ENCODE measurements around the gene PCYT1B. TPM values are rescaled to one million over a fixed set of nuclear protein-coding genes. Genes with fewer than 3 reads are reported as not detected.
A peak's percentile ranks its signal among the peaks of the same experiment; 100 is the strongest.

PCYT1B gene
- polyA plus RNA-seq (2013, experiment 1 of 2): 14.5 TPM
- 15.5 TPM for polyA plus RNA-seq (2013, experiment 2 of 2)

DNA sequence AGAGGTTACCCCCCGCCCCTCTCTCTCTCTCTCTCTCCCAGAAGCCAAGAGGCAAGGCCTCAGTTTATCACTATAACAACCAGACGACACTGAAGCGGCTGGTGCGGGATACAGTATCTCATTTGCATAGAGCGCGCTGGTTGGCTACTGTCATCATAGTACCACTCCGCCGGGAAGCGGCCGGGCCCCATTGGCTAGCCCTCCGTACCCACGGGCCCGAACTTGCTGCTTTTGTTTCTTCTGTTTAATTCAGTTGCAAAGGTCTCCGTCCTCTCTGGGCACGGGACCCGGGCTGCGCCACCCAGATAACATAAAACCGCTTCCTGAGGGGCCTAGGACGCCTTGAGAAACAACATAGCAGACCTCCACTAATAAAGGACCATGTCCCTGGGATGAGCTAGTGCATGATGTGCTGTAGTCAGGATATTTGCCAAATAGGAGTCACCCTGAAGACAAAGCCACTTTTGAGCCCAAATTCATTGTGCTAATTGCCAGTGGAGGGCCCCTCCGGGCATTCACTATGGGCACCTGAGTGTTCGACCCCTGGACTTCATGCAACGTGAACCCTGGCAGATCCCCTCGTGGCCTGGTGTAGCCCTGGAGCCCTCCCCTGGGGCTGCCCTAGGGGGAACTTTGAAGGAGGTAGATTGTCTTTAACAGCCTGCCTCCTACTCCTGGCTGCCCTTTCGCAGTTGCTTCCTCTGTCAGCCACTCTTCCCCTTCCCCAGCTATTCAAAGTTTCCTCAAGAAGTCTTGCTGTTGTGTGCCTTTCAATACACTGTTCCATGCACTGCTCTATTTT lies at the start of gene PCYT1B:
Gene PCYT1B (minus strand): TSS at position 91 of the 802 bp plus-strand sequence. CDS start 242 bp downstream, outside the sequence.
- Histone ChIP-seq H3K9ac (ENCODE audit: low read depth, low read length) (peak within 1 kb of the TSS; percentile 91), H3K27ac (ENCODE audit: low read depth, low read length) (peak within 1 kb of the TSS; percentile 97), H3K36me3 (ENCODE audit: insufficient read depth, low read length) (peaks cover 4% of the 10 kb centered on the region; the same call in 1 of the 2 replicates), H3K27me3 (ENCODE audit: insufficient read depth, low read length) (no peaks in the 10 kb centered on the region), H3K4me1 (ENCODE audit: insufficient read depth, low read length) (peaks cover 13% of the 10 kb centered on the region), H3K4me3 (ENCODE audit: low read length) (peak within 1 kb of the TSS; percentile 80), H3K9me3 (ENCODE audit: insufficient read depth, low read depth, low read length) (no peaks in the 10 kb centered on the region)
- WGBS: 1% methylated on average over 24 of the region's 24 CpGs

DNA sequence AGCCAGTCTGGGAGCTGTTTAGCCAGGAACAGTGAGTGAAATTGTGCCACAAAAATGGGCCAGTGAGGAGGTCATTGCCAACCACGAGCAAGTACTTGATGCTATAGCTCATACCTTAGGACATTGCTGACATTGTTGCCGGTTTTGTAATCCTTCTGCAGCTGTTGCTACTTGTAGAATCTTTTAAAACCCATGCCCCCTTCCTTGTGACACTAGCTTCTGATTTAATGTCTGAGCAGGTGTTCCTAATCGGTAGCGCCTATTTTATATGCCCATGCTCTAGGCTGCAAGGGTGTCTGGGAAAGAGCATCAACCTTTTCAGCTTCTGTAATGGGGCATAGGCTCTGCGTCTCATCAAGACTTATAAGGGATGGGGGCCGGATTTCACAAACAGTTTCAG lies 49.1 kb upstream of the PCYT1B start:
- H3K9me3 ChIP-seq (ENCODE audit: insufficient read depth, low read depth, low read length): no peaks in the 10 kb centered on the region
- peaks cover 25% of the 10 kb centered on the region for H3K36me3 ChIP-seq (ENCODE audit: insufficient read depth, low read length)
- H3K27me3 ChIP-seq (ENCODE audit: insufficient read depth, low read length): no peaks in the 10 kb centered on the region
- H3K4me1 ChIP-seq (ENCODE audit: insufficient read depth, low read length): peaks cover 16% of the 10 kb centered on the region
- 82% methylated on average over 6 of the region's 6 CpGs for WGBS
- H3K4me3 ChIP-seq (ENCODE audit: low read length): no peak overlapping the region
- no peak overlapping the region for H3K9ac ChIP-seq (ENCODE audit: low read depth, low read length)
- no peak overlapping the region for H3K27ac ChIP-seq (ENCODE audit: low read depth, low read length)

DNA sequence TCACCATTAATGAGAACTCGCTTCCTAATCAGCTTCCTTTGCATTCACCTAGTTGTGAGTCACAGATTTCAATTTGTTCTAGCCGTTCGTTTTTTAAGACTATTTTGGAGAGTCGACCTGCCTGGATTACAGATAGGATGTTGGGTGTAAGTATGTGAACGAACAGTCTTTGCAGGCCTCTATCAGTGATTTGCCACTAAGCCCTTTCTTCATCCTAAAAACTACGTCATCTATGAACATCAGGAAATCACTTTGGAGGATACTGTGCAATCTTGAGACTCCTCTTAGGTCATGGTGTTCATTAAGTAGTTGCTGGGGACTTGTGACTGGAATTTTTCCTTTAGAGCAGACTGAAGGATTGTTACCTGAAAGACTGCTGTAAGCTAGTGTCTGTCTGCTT lies 47.7 kb upstream of the PCYT1B start:
- H3K36me3 ChIP-seq (ENCODE audit: insufficient read depth, low read length): peaks cover 11% of the 10 kb centered on the region
- peaks cover 16% of the 10 kb centered on the region for H3K4me1 ChIP-seq (ENCODE audit: insufficient read depth, low read length)
- H3K4me3 ChIP-seq (ENCODE audit: low read length): peak overlapping the region; percentile 89
- no peak overlapping the region for H3K27ac ChIP-seq (ENCODE audit: low read depth, low read length)
- H3K27me3 ChIP-seq (ENCODE audit: insufficient read depth, low read length): no peaks in the 10 kb centered on the region
- 66% methylated on average over 5 of the region's 6 CpGs for WGBS
- no peaks in the 10 kb centered on the region for H3K9me3 ChIP-seq (ENCODE audit: insufficient read depth, low read depth, low read length)
- H3K9ac ChIP-seq (ENCODE audit: low read depth, low read length): peak overlapping the region; percentile 93; the same call in 1 of the 2 replicates

DNA sequence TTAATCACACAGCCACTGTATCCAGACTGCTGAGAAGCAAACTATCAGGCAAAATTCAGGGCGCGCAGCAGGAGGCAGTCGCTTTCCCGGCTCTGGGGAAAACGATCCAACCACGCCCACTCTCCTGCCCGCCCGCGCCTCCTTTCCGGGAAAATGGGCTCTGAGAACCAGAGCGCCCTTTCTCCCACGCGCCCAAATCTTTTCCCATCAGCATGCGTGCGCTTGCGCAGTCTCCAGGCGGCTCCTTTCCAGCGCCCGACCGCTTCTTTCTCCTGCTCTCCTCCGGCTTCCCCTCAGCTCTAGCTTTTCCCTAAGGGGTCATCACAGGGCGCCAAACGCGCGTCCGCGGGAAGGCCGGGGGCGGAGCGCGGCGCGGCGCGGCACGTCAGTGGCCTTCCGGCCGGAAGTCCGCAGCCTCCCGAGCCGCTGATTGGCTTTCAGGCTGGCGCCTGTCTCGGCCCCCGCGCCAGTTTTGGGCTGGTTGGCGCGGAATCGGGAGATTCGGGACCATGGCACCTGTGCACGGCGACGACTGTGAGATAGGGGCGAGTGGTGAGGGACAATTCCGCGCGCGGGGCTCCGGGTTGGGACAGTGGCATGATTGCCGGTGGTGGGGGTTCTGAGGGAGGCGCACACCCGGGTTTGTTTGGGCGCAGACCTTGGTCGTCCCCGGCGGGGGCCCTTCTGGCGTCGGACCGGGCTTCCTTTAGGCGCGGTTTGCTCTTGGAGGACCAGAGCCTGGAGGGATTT lies 46.5 kb upstream of the PCYT1B start, which contains the start of gene POLA1:
Gene POLA1 (plus strand): TSS at position 466 of the 750 bp plus-strand sequence. CDS start 44 bp downstream, at position 510.
- H3K4me3 ChIP-seq (ENCODE audit: low read length): peak within 1 kb of the TSS; percentile 89
- H3K4me1 ChIP-seq (ENCODE audit: insufficient read depth, low read length): peaks cover 16% of the 10 kb centered on the region
- H3K9ac ChIP-seq (ENCODE audit: low read depth, low read length): peak within 1 kb of the TSS; percentile 93
- H3K27me3 ChIP-seq (ENCODE audit: insufficient read depth, low read length): no peaks in the 10 kb centered on the region
- peak within 1 kb of the TSS; percentile 79 for H3K27ac ChIP-seq (ENCODE audit: low read depth, low read length)
- no peaks in the 10 kb centered on the region for H3K9me3 ChIP-seq (ENCODE audit: insufficient read depth, low read depth, low read length)
- H3K36me3 ChIP-seq (ENCODE audit: insufficient read depth, low read length): 0 out of 2 replicates have a peak, but pooled peaks cover 5% of the 10 kb centered on the region
- WGBS: under 1% methylated on average over 68 of the region's 70 CpGs

DNA sequence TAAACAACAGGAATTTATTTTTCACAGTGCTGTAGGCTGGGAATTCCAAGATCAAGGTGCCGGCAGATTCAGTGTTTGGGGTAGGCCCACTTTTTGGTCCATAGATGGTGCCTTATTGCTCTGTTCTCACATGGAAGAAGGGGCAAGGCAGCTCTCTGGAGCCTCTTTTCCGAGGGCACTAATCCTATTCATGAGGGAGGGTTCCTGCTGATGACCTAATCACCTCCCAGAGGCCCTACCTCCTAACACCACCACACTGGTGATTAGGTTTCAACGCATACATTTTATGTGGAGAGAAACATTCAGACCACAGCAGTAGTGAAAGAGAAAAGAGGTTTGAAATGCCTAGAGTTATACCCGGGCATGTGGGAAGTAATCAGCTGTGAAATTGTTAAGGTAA lies 45.2 kb upstream of the PCYT1B start:
- no peak overlapping the region for H3K27ac ChIP-seq (ENCODE audit: low read depth, low read length)
- H3K9me3 ChIP-seq (ENCODE audit: insufficient read depth, low read depth, low read length): no peaks in the 10 kb centered on the region
- 43% methylated on average over 3 of the region's 4 CpGs for WGBS
- H3K4me3 ChIP-seq (ENCODE audit: low read length): no peak overlapping the region
- peaks cover 16% of the 10 kb centered on the region for H3K4me1 ChIP-seq (ENCODE audit: insufficient read depth, low read length)
- H3K9ac ChIP-seq (ENCODE audit: low read depth, low read length): no peak overlapping the region
- H3K27me3 ChIP-seq (ENCODE audit: insufficient read depth, low read length): no peaks in the 10 kb centered on the region
- H3K36me3 ChIP-seq (ENCODE audit: insufficient read depth, low read length): 0 out of 2 replicates have a peak, but pooled peaks cover 5% of the 10 kb centered on the region

DNA sequence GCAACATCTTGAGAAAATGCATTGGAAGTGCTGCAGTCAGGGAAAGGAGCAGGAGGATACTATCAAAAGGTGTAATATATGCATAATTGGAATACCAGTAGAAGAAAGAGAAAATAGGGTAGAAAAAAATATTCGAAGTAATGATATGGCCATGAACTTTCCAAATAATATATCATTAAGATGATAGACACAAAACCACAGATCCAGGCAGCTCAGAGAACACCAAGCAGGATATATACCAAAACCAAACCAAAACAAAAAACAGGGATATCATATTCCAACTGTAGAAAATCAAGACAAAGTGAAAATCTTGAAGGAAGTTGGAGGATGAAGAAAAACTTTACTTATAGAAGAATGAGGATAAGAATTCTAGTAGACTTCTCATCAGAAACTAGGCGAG lies 36.9 kb upstream of the PCYT1B start:
- H3K9me3 ChIP-seq (ENCODE audit: insufficient read depth, low read depth, low read length): no peaks in the 10 kb centered on the region
- no peak overlapping the region for H3K9ac ChIP-seq (ENCODE audit: low read depth, low read length)
- H3K27ac ChIP-seq (ENCODE audit: low read depth, low read length): no peak overlapping the region
- no CpG with 5 or more reads among the region's 2 CpGs for WGBS
- no peak overlapping the region for H3K4me3 ChIP-seq (ENCODE audit: low read length)
- H3K4me1 ChIP-seq (ENCODE audit: insufficient read depth, low read length): no peaks in the 10 kb centered on the region
- no peaks in the 10 kb centered on the region for H3K27me3 ChIP-seq (ENCODE audit: insufficient read depth, low read length)
- no peaks in the 10 kb centered on the region for H3K36me3 ChIP-seq (ENCODE audit: insufficient read depth, low read length)

DNA sequence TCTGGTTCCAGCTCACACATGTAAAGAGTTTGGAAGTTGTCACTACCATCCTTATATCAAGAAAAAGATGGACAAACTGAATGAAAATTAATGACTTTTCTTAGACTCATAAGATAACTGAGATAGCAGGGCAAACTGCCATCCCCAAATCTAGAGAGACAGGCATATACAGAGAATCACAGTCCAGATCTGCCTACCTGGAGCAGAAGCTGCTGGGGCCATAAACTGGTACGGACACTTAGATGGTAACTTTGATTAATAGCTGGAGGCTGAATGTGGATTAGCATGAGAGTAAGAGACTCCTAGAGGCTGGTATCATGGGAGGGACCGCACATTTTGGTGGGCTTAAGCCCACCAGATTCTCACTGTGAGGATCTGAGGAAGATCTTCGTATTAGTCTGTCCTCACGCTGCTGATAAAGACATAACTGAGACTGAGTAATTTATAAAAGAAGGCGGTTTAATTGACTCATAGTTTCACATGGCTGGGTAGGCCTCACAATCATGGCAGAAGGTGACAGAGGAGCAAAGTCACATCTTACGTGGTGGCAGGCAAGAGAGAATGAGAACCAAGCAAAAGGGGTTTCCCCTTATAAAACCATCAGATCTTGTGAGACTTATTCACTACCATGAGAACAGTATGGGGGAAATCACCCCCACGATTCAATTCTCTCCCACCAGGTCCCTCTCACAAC lies 35.7 kb upstream of the PCYT1B start:
- Histone ChIP-seq H3K4me3 (ENCODE audit: low read length) (no peak overlapping the region), H3K27ac (ENCODE audit: low read depth, low read length) (no peak overlapping the region), H3K9ac (ENCODE audit: low read depth, low read length) (no peak overlapping the region), H3K4me1 (ENCODE audit: insufficient read depth, low read length) (no peaks in the 10 kb centered on the region), H3K36me3 (ENCODE audit: insufficient read depth, low read length) (no peaks in the 10 kb centered on the region), H3K9me3 (ENCODE audit: insufficient read depth, low read depth, low read length) (no peaks in the 10 kb centered on the region), H3K27me3 (ENCODE audit: insufficient read depth, low read length) (no peaks in the 10 kb centered on the region)
- WGBS: 97% methylated on average over 6 of the region's 7 CpGs

DNA sequence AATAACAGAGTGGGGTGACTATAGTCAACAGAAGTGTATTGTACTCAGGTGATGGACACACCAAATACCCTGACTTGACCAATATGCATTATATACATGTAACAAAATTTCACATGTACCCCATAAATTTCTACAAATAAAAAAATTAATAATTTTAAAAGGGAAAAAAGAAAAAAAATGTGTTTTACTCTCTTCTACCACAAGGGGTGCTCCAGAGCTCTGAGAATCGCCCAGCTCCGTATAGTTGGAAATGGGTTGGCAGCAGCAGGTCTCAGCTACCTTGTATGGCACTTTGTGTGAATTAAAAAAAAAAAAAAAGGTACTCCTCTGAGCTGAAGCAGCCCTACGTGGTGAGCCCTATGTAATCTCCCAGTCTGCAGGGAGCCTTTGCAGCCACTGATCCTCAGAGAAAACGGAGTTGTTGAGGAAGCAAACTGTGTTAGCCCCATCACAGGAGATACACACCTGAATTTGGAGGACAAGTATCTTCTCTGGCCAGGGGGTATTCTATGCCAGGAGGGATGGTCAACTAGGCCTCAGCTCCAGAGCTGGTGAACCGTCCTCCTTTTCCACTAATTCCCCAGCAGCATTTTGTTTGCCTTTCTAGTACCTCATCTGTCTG lies 29.4 kb upstream of the PCYT1B start:
- Histone ChIP-seq H3K4me3 (ENCODE audit: low read length) (no peak overlapping the region), H3K9me3 (ENCODE audit: insufficient read depth, low read depth, low read length) (no peaks in the 10 kb centered on the region), H3K27ac (ENCODE audit: low read depth, low read length) (no peak overlapping the region), H3K27me3 (ENCODE audit: insufficient read depth, low read length) (no peaks in the 10 kb centered on the region), H3K4me1 (ENCODE audit: insufficient read depth, low read length) (peaks cover 12% of the 10 kb centered on the region; the same call in 1 of the 2 replicates), H3K9ac (ENCODE audit: low read depth, low read length) (no peak overlapping the region), H3K36me3 (ENCODE audit: insufficient read depth, low read length) (no peaks in the 10 kb centered on the region)
- WGBS: 36% methylated on average over 5 of the region's 5 CpGs

DNA sequence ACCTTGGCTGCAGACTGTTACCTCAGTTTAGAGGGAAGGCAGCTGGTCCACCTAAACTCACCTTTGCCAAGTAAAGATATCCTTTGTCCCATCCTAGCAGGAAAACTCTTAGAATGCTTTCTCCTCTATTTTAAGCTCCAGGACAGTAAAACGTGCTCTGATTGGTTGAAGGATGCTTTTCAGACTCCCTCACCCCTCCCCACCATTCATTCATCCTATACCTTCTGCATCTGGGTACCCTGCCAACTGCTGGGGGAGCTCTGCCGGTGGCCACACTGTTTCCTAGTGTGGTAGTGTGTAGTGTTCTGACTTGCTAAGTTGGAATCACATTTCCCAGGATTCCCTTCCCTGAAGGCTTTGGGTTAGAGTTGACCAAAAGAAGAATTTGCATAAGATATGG lies 26.3 kb upstream of the PCYT1B start:
- 92% methylated on average over 1 of the region's 2 CpGs for WGBS
- Histone ChIP-seq H3K4me3 (ENCODE audit: low read length) (no peak overlapping the region), H3K27ac (ENCODE audit: low read depth, low read length) (no peak overlapping the region), H3K27me3 (ENCODE audit: insufficient read depth, low read length) (no peaks in the 10 kb centered on the region), H3K4me1 (ENCODE audit: insufficient read depth, low read length) (peaks cover 12% of the 10 kb centered on the region; the same call in 1 of the 2 replicates), H3K9ac (ENCODE audit: low read depth, low read length) (no peak overlapping the region), H3K36me3 (ENCODE audit: insufficient read depth, low read length) (no peaks in the 10 kb centered on the region), H3K9me3 (ENCODE audit: insufficient read depth, low read depth, low read length) (no peaks in the 10 kb centered on the region)

DNA sequence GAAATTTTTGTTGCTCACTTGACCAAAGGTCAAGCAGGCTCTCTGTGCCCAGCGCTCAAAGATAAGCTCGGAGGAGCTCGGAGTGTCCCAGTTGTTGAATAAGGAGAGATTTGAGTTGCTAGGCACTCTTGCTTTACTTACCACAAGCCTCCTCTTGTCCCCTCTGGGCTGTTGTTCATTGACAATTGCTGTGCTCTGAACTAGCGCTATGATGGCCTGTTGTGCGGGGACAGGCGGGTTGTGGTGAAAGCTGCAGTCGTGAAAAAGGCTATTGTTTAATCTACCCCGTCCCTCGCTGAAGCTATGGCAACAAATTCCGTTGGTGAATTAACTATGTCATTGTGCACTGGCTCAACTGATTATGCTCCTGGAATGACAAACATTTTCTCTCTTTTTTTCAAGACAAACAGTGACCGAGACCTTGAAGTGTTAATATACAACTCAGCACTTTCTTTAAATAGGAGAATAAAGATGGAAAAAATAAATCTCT lies 25.6 kb upstream of the PCYT1B start:
- Histone ChIP-seq H3K4me3 (ENCODE audit: low read length) (no peak overlapping the region), H3K4me1 (ENCODE audit: insufficient read depth, low read length) (peaks cover 12% of the 10 kb centered on the region; the same call in 1 of the 2 replicates), H3K9me3 (ENCODE audit: insufficient read depth, low read depth, low read length) (no peaks in the 10 kb centered on the region), H3K9ac (ENCODE audit: low read depth, low read length) (no peak overlapping the region), H3K27ac (ENCODE audit: low read depth, low read length) (no peak overlapping the region), H3K27me3 (ENCODE audit: insufficient read depth, low read length) (no peaks in the 10 kb centered on the region), H3K36me3 (ENCODE audit: insufficient read depth, low read length) (no peaks in the 10 kb centered on the region)
- WGBS: 70% methylated on average over 10 of the region's 11 CpGs
